ENCODE results near the gene SMIM35. TPM values are rescaled to one million over a fixed set of nuclear protein-coding genes. Genes with fewer than 3 reads are reported as not detected.

Gene SMIM35
- total RNA-seq, 1 experiment from 2014 or later = not detected

DNA sequence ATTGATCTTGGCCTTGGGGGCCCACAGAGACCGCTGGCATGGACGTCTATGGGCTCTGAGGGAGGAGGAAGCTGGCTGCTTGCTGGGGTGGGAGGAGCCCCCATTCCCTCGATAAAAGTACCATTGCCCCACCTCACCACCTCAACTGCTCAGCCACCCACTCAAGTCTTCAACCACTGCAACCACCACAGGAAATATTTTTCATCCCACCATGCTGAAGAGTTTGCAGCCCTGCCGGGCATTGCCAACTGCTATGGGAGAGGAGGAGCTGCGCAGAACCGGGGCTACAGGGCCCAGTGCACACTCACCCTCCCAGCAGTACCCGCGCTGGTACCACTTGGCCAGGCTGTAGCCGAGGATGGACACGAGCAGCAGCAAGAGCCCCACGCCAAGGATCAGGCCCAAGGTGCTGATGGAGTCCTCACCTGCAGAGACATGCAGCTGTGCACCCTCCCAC is 71.3 kb downstream of the SMIM35 start:
- POLR2A ChIA-PET = no interaction called here
- CTCF ChIA-PET = interaction anchor here (0.8 to 1.0 kb wide), 2 partner anchors 12 to 590 kb away, joined by 3 to 4 read pairs; no protein-coding TSS in a partner anchor

More for the DNA sequence above, 71.3 kb downstream of the SMIM35 start:
- Mint-ChIP-seq H3K27me3 (ENCODE audit: low read depth) (peaks cover 11% of the 10 kb centered on the region), H3K36me3 (peaks cover 2% of the 10 kb centered on the region; the same call in 1 of the 2 replicates), H3K4me3 (no peak overlapping the region), H3K4me1 (no peaks in the 10 kb centered on the region), H3K9me3 (peaks cover 24% of the 10 kb centered on the region), H3K27ac (no peak overlapping the region)
- ATAC-seq (no peak), DNase-seq (ENCODE audit: low spot score) (no peak)
- TF ChIP-seq, protein P1, sequence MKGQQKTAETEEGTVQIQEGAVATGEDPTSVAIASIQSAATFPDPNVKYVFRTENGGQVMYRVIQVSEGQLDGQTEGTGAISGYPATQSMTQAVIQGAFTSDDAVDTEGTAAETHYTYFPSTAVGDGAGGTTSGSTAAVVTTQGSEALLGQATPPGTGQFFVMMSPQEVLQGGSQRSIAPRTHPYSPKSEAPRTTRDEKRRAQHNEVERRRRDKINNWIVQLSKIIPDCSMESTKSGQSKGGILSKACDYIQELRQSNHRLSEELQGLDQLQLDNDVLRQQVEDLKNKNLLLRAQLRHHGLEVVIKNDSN (CRISPR knock-in tag; IDR thresholded peaks at IDR 0.05) = no peak
- TF ChIP-seq CBFB (CRISPR knock-in tag; IDR thresholded peaks at IDR 0.05; ENCODE audit: low read depth) (no peak), KAT7 (CRISPR knock-in tag; IDR thresholded peaks at IDR 0.05; ENCODE audit: borderline replicate concordance) (no peak), ZNF671 (CRISPR knock-in tag; IDR thresholded peaks at IDR 0.05) (no peak), ZNF219 (CRISPR knock-in tag; IDR thresholded peaks at IDR 0.05; ENCODE audit: borderline replicate concordance) (no peak), NR2C2 (CRISPR knock-in tag; IDR thresholded peaks at IDR 0.05) (no peak), SMAD4 (CRISPR knock-in tag; IDR thresholded peaks at IDR 0.05) (no peak), CREM (CRISPR knock-in tag; IDR thresholded peaks at IDR 0.05) (no peak), ATF1 (CRISPR knock-in tag; IDR thresholded peaks at IDR 0.05) (no peak), NFYB (CRISPR knock-in tag; conservative IDR thresholded peaks at IDR 0.05; ENCODE audit: low read depth) (no peak)
- TF ChIP-seq, protein P2, sequence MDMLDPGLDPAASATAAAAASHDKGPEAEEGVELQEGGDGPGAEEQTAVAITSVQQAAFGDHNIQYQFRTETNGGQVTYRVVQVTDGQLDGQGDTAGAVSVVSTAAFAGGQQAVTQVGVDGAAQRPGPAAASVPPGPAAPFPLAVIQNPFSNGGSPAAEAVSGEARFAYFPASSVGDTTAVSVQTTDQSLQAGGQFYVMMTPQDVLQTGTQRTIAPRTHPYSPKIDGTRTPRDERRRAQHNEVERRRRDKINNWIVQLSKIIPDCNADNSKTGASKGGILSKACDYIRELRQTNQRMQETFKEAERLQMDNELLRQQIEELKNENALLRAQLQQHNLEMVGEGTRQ (CRISPR knock-in tag; IDR thresholded peaks at IDR 0.05) = no peak
- TF ChIP-seq, protein P3, sequence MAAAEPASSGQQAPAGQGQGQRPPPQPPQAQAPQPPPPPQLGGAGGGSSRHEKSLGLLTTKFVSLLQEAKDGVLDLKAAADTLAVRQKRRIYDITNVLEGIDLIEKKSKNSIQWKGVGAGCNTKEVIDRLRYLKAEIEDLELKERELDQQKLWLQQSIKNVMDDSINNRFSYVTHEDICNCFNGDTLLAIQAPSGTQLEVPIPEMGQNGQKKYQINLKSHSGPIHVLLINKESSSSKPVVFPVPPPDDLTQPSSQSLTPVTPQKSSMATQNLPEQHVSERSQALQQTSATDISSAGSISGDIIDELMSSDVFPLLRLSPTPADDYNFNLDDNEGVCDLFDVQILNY (CRISPR knock-in tag; IDR thresholded peaks at IDR 0.05) = no peak
- TF ChIP-seq, protein P4, sequence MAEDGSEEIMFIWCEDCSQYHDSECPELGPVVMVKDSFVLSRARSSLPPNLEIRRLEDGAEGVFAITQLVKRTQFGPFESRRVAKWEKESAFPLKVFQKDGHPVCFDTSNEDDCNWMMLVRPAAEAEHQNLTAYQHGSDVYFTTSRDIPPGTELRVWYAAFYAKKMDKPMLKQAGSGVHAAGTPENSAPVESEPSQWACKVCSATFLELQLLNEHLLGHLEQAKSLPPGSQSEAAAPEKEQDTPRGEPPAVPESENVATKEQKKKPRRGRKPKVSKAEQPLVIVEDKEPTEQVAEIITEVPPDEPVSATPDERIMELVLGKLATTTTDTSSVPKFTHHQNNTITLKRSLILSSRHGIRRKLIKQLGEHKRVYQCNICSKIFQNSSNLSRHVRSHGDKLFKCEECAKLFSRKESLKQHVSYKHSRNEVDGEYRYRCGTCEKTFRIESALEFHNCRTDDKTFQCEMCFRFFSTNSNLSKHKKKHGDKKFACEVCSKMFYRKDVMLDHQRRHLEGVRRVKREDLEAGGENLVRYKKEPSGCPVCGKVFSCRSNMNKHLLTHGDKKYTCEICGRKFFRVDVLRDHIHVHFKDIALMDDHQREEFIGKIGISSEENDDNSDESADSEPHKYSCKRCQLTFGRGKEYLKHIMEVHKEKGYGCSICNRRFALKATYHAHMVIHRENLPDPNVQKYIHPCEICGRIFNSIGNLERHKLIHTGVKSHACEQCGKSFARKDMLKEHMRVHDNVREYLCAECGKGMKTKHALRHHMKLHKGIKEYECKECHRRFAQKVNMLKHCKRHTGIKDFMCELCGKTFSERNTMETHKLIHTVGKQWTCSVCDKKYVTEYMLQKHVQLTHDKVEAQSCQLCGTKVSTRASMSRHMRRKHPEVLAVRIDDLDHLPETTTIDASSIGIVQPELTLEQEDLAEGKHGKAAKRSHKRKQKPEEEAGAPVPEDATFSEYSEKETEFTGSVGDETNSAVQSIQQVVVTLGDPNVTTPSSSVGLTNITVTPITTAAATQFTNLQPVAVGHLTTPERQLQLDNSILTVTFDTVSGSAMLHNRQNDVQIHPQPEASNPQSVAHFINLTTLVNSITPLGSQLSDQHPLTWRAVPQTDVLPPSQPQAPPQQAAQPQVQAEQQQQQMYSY (CRISPR knock-in tag; IDR thresholded peaks at IDR 0.05) = no peak
- TF ChIP-seq, protein P5, sequence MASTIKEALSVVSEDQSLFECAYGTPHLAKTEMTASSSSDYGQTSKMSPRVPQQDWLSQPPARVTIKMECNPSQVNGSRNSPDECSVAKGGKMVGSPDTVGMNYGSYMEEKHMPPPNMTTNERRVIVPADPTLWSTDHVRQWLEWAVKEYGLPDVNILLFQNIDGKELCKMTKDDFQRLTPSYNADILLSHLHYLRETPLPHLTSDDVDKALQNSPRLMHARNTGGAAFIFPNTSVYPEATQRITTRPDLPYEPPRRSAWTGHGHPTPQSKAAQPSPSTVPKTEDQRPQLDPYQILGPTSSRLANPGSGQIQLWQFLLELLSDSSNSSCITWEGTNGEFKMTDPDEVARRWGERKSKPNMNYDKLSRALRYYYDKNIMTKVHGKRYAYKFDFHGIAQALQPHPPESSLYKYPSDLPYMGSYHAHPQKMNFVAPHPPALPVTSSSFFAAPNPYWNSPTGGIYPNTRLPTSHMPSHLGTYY (CRISPR knock-in tag; IDR thresholded peaks at IDR 0.05) = no peak
- TF ChIP-seq, protein P6, sequence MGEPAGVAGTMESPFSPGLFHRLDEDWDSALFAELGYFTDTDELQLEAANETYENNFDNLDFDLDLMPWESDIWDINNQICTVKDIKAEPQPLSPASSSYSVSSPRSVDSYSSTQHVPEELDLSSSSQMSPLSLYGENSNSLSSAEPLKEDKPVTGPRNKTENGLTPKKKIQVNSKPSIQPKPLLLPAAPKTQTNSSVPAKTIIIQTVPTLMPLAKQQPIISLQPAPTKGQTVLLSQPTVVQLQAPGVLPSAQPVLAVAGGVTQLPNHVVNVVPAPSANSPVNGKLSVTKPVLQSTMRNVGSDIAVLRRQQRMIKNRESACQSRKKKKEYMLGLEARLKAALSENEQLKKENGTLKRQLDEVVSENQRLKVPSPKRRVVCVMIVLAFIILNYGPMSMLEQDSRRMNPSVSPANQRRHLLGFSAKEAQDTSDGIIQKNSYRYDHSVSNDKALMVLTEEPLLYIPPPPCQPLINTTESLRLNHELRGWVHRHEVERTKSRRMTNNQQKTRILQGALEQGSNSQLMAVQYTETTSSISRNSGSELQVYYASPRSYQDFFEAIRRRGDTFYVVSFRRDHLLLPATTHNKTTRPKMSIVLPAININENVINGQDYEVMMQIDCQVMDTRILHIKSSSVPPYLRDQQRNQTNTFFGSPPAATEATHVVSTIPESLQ (CRISPR knock-in tag; IDR thresholded peaks at IDR 0.05) = no peak
- TF ChIP-seq, protein P7, sequence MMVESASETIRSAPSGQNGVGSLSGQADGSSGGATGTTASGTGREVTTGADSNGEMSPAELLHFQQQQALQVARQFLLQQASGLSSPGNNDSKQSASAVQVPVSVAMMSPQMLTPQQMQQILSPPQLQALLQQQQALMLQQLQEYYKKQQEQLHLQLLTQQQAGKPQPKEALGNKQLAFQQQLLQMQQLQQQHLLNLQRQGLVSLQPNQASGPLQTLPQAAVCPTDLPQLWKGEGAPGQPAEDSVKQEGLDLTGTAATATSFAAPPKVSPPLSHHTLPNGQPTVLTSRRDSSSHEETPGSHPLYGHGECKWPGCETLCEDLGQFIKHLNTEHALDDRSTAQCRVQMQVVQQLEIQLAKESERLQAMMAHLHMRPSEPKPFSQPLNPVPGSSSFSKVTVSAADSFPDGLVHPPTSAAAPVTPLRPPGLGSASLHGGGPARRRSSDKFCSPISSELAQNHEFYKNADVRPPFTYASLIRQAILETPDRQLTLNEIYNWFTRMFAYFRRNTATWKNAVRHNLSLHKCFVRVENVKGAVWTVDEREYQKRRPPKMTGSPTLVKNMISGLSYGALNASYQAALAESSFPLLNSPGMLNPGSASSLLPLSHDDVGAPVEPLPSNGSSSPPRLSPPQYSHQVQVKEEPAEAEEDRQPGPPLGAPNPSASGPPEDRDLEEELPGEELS (CRISPR knock-in tag; IDR thresholded peaks at IDR 0.05) = no peak
- TF ChIP-seq, protein P8, sequence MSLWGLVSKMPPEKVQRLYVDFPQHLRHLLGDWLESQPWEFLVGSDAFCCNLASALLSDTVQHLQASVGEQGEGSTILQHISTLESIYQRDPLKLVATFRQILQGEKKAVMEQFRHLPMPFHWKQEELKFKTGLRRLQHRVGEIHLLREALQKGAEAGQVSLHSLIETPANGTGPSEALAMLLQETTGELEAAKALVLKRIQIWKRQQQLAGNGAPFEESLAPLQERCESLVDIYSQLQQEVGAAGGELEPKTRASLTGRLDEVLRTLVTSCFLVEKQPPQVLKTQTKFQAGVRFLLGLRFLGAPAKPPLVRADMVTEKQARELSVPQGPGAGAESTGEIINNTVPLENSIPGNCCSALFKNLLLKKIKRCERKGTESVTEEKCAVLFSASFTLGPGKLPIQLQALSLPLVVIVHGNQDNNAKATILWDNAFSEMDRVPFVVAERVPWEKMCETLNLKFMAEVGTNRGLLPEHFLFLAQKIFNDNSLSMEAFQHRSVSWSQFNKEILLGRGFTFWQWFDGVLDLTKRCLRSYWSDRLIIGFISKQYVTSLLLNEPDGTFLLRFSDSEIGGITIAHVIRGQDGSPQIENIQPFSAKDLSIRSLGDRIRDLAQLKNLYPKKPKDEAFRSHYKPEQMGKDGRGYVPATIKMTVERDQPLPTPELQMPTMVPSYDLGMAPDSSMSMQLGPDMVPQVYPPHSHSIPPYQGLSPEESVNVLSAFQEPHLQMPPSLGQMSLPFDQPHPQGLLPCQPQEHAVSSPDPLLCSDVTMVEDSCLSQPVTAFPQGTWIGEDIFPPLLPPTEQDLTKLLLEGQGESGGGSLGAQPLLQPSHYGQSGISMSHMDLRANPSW (CRISPR knock-in tag; conservative IDR thresholded peaks at IDR 0.05; ENCODE audit: low read depth) = no peak
